ENCODE results near the gene HSPB8. TPM values are rescaled to one million over a fixed set of nuclear protein-coding genes. Genes with fewer than 3 reads are reported as not detected.

Gene HSPB8
- total RNA-seq, 1 donor from 2014 or later = 512 TPM

DNA sequence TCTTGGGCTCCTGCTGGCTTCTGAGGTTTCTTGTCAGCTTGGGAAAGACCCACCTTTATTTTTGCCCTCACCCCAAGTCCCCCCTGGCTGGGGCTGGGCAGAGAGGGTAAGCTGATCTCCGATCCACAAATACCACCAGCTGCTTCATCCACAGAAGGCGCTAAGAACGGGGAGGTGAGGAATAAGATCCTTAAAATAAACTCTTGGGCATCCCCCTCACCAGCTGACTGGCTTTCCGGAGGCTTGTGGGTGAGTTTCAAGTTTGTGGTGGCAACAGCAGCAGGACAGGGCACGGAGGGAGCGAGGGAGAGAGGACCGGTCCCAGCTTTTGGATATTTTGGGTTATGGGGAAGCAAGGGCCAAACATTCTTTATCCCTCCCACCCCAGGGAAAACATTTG is 20.8 kb upstream of the HSPB8 start:
- no peaks in the 10 kb centered on the region for H3K9me3 ChIP-seq (replicated peaks)
- intact Hi-C loops (cut with micrococcal nuclease) = no loop called here
- H3K27me3 ChIP-seq (ENCODE audit: low read depth) = no peaks in the 10 kb centered on the region
- no peak for TF ChIP-seq CTCF (IDR thresholded peaks at IDR 0.05; ENCODE audit: borderline replicate concordance)
- H3K27ac ChIP-seq (replicated peaks) = peak overlapping the region; percentile 88
- H3K4me1 ChIP-seq = peaks cover 47% of the 10 kb centered on the region
- no peak for DNase-seq
- peak overlapping the region; percentile 58 for H3K4me3 ChIP-seq
- H3K36me3 ChIP-seq = no peaks in the 10 kb centered on the region

DNA sequence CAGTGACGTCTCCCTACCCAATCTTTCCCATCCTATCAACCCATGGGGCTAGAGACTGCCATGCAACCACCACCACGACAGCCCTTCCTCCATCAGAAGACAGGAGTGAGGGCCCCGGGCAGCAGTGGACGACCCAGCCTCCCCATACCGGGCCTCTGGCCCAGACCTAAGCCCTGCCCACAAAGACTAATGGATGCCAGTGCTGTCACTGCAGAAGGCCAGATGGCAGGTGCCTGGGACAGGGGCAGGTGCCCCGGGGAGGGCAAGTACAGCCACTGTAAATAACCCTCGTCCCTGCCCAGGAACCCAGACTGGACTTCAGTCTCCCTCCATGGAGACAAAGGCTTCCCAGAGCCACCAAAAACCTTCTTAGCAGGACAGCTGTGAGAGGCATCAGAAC is 20.3 kb upstream of the HSPB8 start:
- no peak for DNase-seq
- Histone ChIP-seq H3K9me3 (replicated peaks) (no peaks in the 10 kb centered on the region), H3K27me3 (ENCODE audit: low read depth) (peaks cover 2% of the 10 kb centered on the region), H3K4me3 (peak overlapping the region; percentile 58), H3K4me1 (peaks cover 47% of the 10 kb centered on the region), H3K36me3 (no peaks in the 10 kb centered on the region), H3K27ac (replicated peaks) (peak overlapping the region; percentile 88)
- TF ChIP-seq CTCF (IDR thresholded peaks at IDR 0.05; ENCODE audit: borderline replicate concordance) = no peak
- intact Hi-C loops (cut with micrococcal nuclease) = no loop called here

DNA sequence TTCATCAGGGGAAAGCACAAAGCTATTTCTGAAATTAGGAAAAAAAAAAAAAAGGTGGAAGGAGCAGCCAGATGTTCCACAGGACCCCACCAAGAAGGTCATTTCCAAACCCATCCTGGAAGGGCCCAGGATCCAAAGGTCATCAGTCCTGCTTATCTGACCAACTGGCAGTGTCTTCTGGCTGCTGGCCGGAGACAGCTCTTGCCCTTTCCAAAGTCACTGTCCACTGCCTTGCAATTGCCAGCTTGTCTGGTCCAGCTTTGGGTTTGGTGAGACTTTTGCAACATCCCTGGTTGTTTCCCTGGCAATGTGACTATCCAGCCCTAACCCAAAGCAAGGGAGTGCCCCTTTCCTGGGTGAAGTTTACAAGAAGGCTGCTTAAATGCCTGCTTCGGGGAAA is 18.9 kb upstream of the HSPB8 start:
- no peak overlapping the region for H3K4me3 ChIP-seq
- H3K27ac ChIP-seq (replicated peaks) = peak overlapping the region; percentile 16
- H3K4me1 ChIP-seq = peaks cover 47% of the 10 kb centered on the region
- DNase-seq = no peak
- no peaks in the 10 kb centered on the region for H3K9me3 ChIP-seq (replicated peaks)
- H3K36me3 ChIP-seq = no peaks in the 10 kb centered on the region
- H3K27me3 ChIP-seq (ENCODE audit: low read depth) = peaks cover 4% of the 10 kb centered on the region
- intact Hi-C loops (cut with micrococcal nuclease) = no loop called here
- TF ChIP-seq CTCF (IDR thresholded peaks at IDR 0.05; ENCODE audit: borderline replicate concordance) = no peak

- H3K4me1 ChIP-seq = no peaks in the 10 kb centered on the region
- no peak for DNase-seq
- no peak for TF ChIP-seq CTCF (IDR thresholded peaks at IDR 0.05; ENCODE audit: borderline replicate concordance)
- no peaks in the 10 kb centered on the region for H3K9me3 ChIP-seq (replicated peaks)
- H3K4me3 ChIP-seq = no peak overlapping the region
- intact Hi-C loops (cut with micrococcal nuclease) = no loop called here
- peaks cover 4% of the 10 kb centered on the region for H3K27me3 ChIP-seq (ENCODE audit: low read depth)
- H3K27ac ChIP-seq (replicated peaks) = no peak overlapping the region
- H3K36me3 ChIP-seq = no peaks in the 10 kb centered on the region
Observed at GRCh38 chr12:119167902-119168301, 10.8 kb upstream of the HSPB8 start.

DNA sequence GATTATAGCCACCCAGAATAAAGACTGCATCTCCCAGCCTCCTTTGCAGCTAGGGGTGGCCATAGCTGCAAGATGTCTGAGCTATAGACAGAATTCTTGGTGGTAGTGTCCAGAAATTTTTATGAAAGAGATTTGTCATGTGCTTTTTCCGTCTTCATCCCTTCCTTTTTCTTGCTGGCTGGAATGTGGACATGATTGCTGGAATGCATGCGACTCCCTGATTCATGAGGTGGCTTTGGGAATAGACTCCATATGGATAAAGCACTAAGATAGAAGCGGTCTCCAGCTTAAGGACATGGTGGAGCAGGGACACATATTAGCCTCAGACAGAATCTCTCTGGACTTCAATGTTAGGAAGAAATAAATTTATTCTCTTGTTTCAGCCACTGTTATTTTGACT is 10.0 kb upstream of the HSPB8 start:
- H3K27ac ChIP-seq (replicated peaks) = no peak overlapping the region
- no peaks in the 10 kb centered on the region for H3K9me3 ChIP-seq (replicated peaks)
- intact Hi-C loops (cut with micrococcal nuclease) = no loop called here
- TF ChIP-seq CTCF (IDR thresholded peaks at IDR 0.05; ENCODE audit: borderline replicate concordance) = no peak
- no peak overlapping the region for H3K4me3 ChIP-seq
- no peaks in the 10 kb centered on the region for H3K27me3 ChIP-seq (ENCODE audit: low read depth)
- DNase-seq = no peak
- no peaks in the 10 kb centered on the region for H3K4me1 ChIP-seq
- H3K36me3 ChIP-seq = no peaks in the 10 kb centered on the region

DNA sequence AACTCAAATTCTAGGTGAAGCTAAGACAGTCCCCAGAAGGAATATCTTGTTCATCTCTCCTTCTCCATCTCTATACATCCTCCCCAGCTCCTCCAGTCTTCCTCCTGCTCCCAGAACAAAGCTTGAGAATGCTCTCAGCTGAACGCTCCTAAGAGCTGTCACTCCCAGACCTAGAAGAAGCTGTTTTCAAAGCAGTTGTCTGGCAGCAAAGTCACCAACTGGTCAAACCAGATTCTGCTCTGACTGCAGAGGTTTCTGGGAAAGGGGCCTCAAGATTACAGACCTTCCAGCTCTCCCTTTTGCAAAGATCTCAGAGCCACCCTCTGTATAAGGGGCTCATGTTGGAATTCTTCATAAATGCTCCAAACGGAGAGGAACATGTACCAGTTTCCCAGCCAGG is 9.6 kb upstream of the HSPB8 start:
- TF ChIP-seq CTCF (IDR thresholded peaks at IDR 0.05; ENCODE audit: borderline replicate concordance) = no peak
- Histone ChIP-seq H3K36me3 (no peaks in the 10 kb centered on the region), H3K4me1 (no peaks in the 10 kb centered on the region), H3K27ac (replicated peaks) (no peak overlapping the region), H3K27me3 (ENCODE audit: low read depth) (no peaks in the 10 kb centered on the region), H3K4me3 (no peak overlapping the region), H3K9me3 (replicated peaks) (no peaks in the 10 kb centered on the region)
- no peak for DNase-seq
- intact Hi-C loops (cut with micrococcal nuclease) = no loop called here

Measured in left ventricle myocardium inferior (tissue), 1 donor.